ENCODE data around the gene ZNF618.

DNA sequence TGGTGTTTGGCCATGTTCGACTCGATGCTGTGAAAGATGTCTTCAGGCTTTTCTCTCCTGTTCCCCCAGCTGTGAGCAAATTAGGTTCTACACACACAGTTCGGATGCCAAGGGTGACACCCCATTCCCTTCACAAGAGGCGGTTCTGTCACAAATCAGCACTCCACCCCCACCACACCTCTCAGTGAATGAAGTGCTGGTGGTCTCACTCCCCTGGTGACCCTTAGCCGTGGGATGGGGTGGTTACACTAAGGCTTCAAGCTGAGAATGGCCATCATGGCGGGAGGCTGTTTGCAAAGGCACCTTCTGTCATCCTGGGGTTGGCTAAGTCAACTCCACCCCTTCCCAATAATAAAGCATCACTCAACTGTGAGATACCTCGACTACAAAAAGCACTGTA is 175.6 kb downstream of the ZNF618 start:
- TF ChIP-seq, protein P1, sequence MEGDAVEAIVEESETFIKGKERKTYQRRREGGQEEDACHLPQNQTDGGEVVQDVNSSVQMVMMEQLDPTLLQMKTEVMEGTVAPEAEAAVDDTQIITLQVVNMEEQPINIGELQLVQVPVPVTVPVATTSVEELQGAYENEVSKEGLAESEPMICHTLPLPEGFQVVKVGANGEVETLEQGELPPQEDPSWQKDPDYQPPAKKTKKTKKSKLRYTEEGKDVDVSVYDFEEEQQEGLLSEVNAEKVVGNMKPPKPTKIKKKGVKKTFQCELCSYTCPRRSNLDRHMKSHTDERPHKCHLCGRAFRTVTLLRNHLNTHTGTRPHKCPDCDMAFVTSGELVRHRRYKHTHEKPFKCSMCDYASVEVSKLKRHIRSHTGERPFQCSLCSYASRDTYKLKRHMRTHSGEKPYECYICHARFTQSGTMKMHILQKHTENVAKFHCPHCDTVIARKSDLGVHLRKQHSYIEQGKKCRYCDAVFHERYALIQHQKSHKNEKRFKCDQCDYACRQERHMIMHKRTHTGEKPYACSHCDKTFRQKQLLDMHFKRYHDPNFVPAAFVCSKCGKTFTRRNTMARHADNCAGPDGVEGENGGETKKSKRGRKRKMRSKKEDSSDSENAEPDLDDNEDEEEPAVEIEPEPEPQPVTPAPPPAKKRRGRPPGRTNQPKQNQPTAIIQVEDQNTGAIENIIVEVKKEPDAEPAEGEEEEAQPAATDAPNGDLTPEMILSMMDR (conservative IDR thresholded peaks at IDR 0.05; ENCODE audit: low read length): no peak
- TF ChIP-seq EZH2phosphoT487 (IDR thresholded peaks at IDR 0.05; ENCODE audit: borderline replicate concordance, low read depth, low read length): no peak
